OCI-LY7 (cell line): ENCODE measurements around the gene NPAT.

Source experiments
- CTCF ChIP-seq: fragments of 200-600 bp; sonication (generic); conservative IDR thresholded peaks from 2 replicates; pipeline ENCODE4 v1.5.1; 2014; ENCODE audit warnings: mild to moderate bottlenecking, antibody characterized with exemption, low read length, moderate library complexity, mixed read lengths
- EZH2phosphoT487 ChIP-seq: fragments of 200-600 bp; sonication (generic); IDR thresholded peaks from 2 replicates; pipeline ENCODE4 v1.6.1; 2018; ENCODE audit warnings: low read depth, borderline replicate concordance, mild to moderate bottlenecking, mixed run types, antibody characterized with exemption, low read length, moderate library complexity, mixed read lengths

DNA sequence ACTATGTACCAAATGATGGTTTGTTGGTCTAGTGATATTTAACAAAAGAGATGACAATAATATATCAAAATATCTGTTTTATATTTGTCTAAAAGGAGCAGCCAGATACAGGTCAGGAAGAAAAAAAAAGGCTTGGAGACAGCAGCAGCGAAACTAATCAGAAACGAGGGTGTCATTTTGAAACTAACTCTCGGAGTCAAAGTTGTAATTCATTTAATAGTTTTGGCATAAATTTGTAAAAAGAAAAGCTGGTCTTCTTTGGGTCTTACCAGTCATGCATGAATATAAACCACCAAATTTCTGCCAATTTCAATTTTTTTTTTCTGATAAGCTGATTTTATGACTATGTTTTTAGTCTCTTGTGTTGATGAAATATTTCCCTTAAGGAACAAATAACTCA, 25.5 kb downstream of the NPAT start:
- no peak for TF ChIP-seq CTCF
- no peak for TF ChIP-seq EZH2phosphoT487
